AG04450 (cell line): ENCODE measurements around the gene SNX11. TPM values are rescaled to one million over a fixed set of nuclear protein-coding genes. Genes with fewer than 3 reads are reported as not detected.
"Not testable (repeated sequence)": the region's sequence is repeated elsewhere in the genome, so short reads cannot be mapped to it uniquely, and the experiment has no call there.

Experiments used
- CTCF ChIA-PET: fragments of 300-600, 350-600 bp; formaldehyde crosslinking; extraction: SDS; loops from one replicate; lab custom pipeline; 2022; ENCODE audit warnings: antibody characterized with exemption, inconsistent platforms; lab: Charles Lee
- POLR2A ChIA-PET: fragments of 350-600 bp; formaldehyde crosslinking; extraction: SDS; loops from one replicate; lab custom pipeline; 2021; ENCODE audit warnings: antibody characterized with exemption, inconsistent platforms; lab: Yijun Ruan, JAX
- DNase-seq: peaks from one replicate; pipeline ENCODE4 v3.0.0-alpha.2; 2011; ENCODE audit warnings: low read depth, low spot score
- H3K27ac ChIP-seq: one replicate; pipeline ENCODE4 v1.5.1; 2012; ENCODE audit warnings: low read depth, low read length, control low read depth
- H3K27me3 ChIP-seq: one replicate; pipeline ENCODE4 v1.6.0; 2012; ENCODE audit warnings: low read length; ENCODE audit not compliant: control insufficient read depth, insufficient read depth
- H3K4me3 ChIP-seq: 2 replicates; pipeline ENCODE4 v1.5.1; 2011; ENCODE audit warnings: mild to moderate bottlenecking, low read depth, low read length, control low read depth
- H3K9me3 ChIP-seq: 2 replicates; pipeline ENCODE4 v1.5.1; 2012; ENCODE audit warnings: low read length; ENCODE audit not compliant: control insufficient read depth, insufficient read depth
- CTCF ChIP-seq: IDR thresholded peaks from 2 replicates; pipeline ENCODE4 v1.5.1; 2011; ENCODE audit warnings: low read depth, low read length, control low read depth, inconsistent platforms
- polyA plus RNA-seq: library from polyadenylated mRNA; depleted of rRNA; stranded (reverse); fragments of >200 nt; gene quantifications from 2 replicates; pipeline ENCODE4 v1.2.3, GENCODE V29; 2011

SNX11 gene
- polyA plus RNA-seq, 1 experiment, result 16.0 TPM

GRCh38 chr17:48068491-48068961, 39.0 kb upstream of the SNX11 start:
- CTCF ChIA-PET, result interaction anchor here (0.6 to 4.0 kb wide), 9 partner anchors 9 to 90 kb away, joined by 3 to 37 read pairs (median 5); no protein-coding TSS in a partner anchor

DNA sequence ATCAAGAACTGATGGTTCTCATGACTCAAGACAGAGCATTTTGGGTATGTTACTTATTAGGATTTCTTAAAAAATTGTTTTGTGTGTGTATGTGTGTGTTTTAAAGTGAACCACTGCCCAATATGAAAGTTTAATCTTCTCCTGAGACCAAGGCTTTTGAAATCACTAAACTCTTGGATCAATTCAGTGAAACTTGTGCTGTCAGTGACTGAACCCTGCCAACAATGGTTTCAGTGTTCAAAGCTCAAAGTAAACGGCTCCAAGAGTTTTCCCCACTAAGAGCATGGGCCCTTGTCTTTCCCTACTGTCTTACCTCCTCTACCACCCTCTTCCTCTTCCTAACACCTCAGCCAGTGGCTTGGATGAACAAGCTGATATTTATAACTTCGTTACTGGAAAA, 37.4 kb upstream of the SNX11 start:
- no peaks in the 10 kb centered on the region for H3K27me3 ChIP-seq
- POLR2A ChIA-PET, result interaction anchor here (3.8 kb wide), 1 partner anchor 22 kb away, joined by 16 read pairs; the partner anchor contains the start of gene NFE2L1
- CTCF ChIA-PET, result no interaction called here

More at GRCh38 chr17:48068491-48068961, 39.0 kb upstream of the SNX11 start:
- H3K9me3 ChIP-seq, result no peaks in the 10 kb centered on the region
- no peaks in the 10 kb centered on the region for H3K27me3 ChIP-seq
- TF ChIP-seq CTCF, result peak; percentile 53
- DNase-seq, result no peak
- no peak overlapping the region for H3K27ac ChIP-seq
- POLR2A ChIA-PET, result interaction anchor here (1.5 to 3.8 kb wide), 2 partner anchors 20 to 43 kb away, joined by 4 to 16 read pairs; partner anchors contain the start of gene NFE2L1
- no peak overlapping the region for H3K4me3 ChIP-seq

DNA sequence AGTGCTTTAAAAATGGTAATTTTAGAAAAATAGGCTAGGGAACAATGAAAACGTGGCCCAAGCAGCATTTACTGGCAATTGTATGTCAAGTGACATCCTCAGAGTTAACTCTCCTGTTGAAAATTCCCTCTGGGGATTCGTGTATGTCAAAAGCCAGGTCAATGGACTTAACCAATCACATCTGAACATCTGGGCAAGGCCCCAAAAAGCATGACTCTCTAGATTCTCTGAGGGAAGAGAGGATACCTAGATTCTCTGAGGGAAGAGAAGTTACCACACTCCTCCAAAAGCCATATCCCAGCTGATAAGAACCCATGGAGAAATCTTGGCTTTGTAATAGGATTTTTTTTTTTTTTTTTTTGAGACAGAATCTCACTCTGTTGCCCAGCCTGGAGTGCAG, 35.9 kb upstream of the SNX11 start:
- no peak for DNase-seq

More for the DNA sequence above, 37.4 kb upstream of the SNX11 start:
- DNase-seq, result no peak
- Histone ChIP-seq H3K27ac (no peak overlapping the region), H3K4me3 (no peak overlapping the region), H3K9me3 (no peaks in the 10 kb centered on the region)
- TF ChIP-seq CTCF, result no peak

DNA sequence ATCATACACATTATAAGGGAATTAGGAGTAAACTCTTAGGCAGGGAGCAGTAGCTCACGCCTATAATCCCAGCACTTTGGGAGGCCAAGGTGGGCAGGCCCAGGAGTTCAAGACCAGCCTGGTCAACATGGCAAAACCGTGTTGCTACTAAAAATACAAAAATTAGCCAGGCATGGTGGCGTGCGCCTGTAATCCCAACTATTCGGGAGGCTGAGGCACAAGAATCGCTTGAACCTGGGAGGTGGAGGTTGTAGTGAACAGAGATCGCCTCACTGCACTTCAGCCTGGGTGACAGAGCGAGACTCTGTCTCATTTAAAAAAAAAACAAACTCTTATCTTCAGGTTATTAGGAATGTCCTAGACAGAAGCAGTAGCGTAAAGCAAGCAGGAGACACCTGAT, 34.8 kb upstream of the SNX11 start:
- H3K27me3 ChIP-seq, H3K27ac ChIP-seq, H3K9me3 ChIP-seq, H3K4me3 ChIP-seq, POLR2A ChIA-PET, DNase-seq: not testable (repeated sequence)
- CTCF ChIA-PET, result interaction anchor here (1.2 to 5.7 kb wide), 4 partner anchors 10 to 47 kb away, joined by 3 to 82 read pairs (median 10); no protein-coding TSS in a partner anchor

More for the DNA sequence above, 35.9 kb upstream of the SNX11 start:
- no peak for TF ChIP-seq CTCF
- POLR2A ChIA-PET, result no interaction called here
- no peaks in the 10 kb centered on the region for H3K27me3 ChIP-seq
- no peaks in the 10 kb centered on the region for H3K9me3 ChIP-seq
- CTCF ChIA-PET, result interaction anchor here (0.9 to 5.7 kb wide), 2 partner anchors 26 to 45 kb away, joined by 3 to 82 read pairs; no protein-coding TSS in a partner anchor
- no peak overlapping the region for H3K27ac ChIP-seq
- no peak overlapping the region for H3K4me3 ChIP-seq

- not testable (repeated sequence) for H3K27ac ChIP-seq, H3K9me3 ChIP-seq, DNase-seq, H3K4me3 ChIP-seq, H3K27me3 ChIP-seq
- POLR2A ChIA-PET, result interaction anchor here (0.9 to 2.4 kb wide), 2 partner anchors 26 to 48 kb away, joined by 3 to 14 read pairs; partner anchors contain the start of gene NFE2L1
- CTCF ChIA-PET, result interaction anchor here (0.6 to 5.7 kb wide), 15 partner anchors 10 to 718 kb away, joined by 3 to 82 read pairs (median 6); no protein-coding TSS in a partner anchor
These were observed 33.9 kb upstream of the SNX11 start for GRCh38 chr17:48073566-48074094.
